Breast epithelium (tissue), 3 donors: ENCODE results near the gene TBL1XR1.

Experiments used
- POLR2A ChIP-seq: fragments of 450-650 bp; IDR thresholded peaks from one replicate; pipeline ENCODE4 v1.6.1; 2016; ENCODE audit warnings: antibody characterized with exemption, mild to moderate bottlenecking, moderate library complexity
- TF ChIP-seq, protein P1 (sequence below), 3 donors: fragments of 450-650 bp; IDR thresholded peaks; one replicate each; pipeline ENCODE4 v1.5.1; 2016 to 2017; ENCODE audit warnings: antibody characterized with exemption in 3 of 3, mild to moderate bottlenecking in 3 of 3, moderate library complexity in 3 of 3

DNA sequence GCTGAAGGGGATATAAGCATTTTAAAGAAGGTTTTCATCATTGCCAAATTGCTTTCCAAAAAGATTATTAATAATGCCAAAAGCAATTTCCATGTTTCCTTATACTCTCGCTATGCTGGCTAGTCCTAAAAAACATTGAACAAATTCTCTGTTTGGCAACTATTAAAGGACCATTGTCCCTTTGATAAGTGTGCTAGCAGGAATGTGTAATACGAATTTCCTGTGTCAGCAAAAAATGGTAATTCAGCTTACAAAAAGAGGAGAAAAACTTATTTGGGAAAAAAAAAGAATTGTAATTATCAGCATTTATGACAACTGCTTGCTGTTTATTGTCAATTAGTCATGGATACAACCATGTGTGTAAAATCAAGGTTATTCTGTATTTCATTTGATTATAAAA, 138.6 kb downstream of the TBL1XR1 start:
- TF ChIP-seq, protein P1, sequence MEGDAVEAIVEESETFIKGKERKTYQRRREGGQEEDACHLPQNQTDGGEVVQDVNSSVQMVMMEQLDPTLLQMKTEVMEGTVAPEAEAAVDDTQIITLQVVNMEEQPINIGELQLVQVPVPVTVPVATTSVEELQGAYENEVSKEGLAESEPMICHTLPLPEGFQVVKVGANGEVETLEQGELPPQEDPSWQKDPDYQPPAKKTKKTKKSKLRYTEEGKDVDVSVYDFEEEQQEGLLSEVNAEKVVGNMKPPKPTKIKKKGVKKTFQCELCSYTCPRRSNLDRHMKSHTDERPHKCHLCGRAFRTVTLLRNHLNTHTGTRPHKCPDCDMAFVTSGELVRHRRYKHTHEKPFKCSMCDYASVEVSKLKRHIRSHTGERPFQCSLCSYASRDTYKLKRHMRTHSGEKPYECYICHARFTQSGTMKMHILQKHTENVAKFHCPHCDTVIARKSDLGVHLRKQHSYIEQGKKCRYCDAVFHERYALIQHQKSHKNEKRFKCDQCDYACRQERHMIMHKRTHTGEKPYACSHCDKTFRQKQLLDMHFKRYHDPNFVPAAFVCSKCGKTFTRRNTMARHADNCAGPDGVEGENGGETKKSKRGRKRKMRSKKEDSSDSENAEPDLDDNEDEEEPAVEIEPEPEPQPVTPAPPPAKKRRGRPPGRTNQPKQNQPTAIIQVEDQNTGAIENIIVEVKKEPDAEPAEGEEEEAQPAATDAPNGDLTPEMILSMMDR (IDR thresholded peaks at IDR 0.05), result no peak
- TF ChIP-seq POLR2A, result no peak
